Stimulated activated CD4-positive, alpha-beta T cell treated with anti-CD3 and anti-CD28 coated beads, Interleukin-2, amount 100 ng/mL, for 24 hours (primary cell): ENCODE results near the gene ACCSL.

Experiments
- DNase-seq, 2 donors: peaks; one replicate each; pipeline ENCODE4 v3.0.0-alpha.2; 2020

The ACCSL gene

DNA sequence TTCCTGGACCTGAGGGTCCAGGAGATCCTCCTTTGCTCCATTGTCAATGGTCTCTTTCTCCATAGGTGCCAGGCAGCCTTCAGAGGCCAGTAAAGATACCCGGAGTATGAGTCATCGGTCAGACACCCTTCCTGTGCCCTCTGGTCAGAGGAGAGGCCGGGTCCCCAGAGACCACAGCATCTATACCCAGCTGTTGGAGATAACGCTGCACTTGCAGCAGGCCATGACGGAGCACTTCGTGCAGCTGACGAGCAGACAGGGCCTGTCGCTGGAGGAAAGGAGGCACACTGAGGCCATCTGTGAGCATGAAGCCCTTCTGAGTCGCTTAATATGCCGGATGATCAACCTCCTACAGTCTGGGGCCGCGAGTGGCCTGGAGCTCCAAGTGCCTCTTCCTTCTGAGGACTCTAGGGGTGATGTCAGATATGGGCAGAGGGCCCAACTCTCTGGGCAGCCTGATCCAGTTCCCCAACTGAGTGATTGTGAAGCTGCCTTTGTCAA lies at the start of gene ACCSL:
ACCSL (plus strand) TSS at position 51 of the 501 bp plus-strand sequence; CDS start at position 107, 56 bp downstream.
- no peak for DNase-seq

GRCh38 chr11:43998308-43998707 lies 49.5 kb upstream of the ACCSL start:
- no peak for DNase-seq

DNA sequence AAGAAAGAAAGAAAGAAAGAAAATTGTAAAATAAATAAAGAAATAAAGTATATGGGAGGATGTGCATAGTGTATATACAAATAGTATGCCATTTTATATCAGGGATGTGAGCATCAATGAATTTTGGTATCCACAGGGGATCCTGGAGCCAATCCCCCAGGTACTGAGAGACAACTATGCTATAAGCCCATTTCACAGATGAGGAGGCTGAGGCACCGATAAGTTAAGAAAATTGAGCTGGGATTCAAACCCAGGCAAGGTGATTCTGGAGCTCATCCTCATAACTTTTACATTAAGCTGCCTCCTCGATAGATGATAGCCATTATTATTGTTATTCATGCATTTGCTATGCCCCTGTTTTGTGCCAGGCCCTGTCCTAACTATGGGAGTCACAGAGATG lies 47.0 kb upstream of the ACCSL start:
- no peak for DNase-seq

GRCh38 chr11:44002191-44003093 lies 45.3 kb upstream of the ACCSL start:
- DNase-seq = no peak

- no peak for DNase-seq
Measured at GRCh38 chr11:44003736-44004451, 43.9 kb upstream of the ACCSL start.

- no peak for DNase-seq
Measured at GRCh38 chr11:44004452-44005062, 43.2 kb upstream of the ACCSL start.

- no peak for DNase-seq
Measured at GRCh38 chr11:44005063-44005701, 42.6 kb upstream of the ACCSL start.

- no peak for DNase-seq
Measured at GRCh38 chr11:44005956-44006355, 41.8 kb upstream of the ACCSL start.

GRCh38 chr11:44006917-44007361 lies 40.8 kb upstream of the ACCSL start:
- no peak for DNase-seq

- DNase-seq = no peak
Measured at GRCh38 chr11:44007481-44008087, 40.2 kb upstream of the ACCSL start.

DNA sequence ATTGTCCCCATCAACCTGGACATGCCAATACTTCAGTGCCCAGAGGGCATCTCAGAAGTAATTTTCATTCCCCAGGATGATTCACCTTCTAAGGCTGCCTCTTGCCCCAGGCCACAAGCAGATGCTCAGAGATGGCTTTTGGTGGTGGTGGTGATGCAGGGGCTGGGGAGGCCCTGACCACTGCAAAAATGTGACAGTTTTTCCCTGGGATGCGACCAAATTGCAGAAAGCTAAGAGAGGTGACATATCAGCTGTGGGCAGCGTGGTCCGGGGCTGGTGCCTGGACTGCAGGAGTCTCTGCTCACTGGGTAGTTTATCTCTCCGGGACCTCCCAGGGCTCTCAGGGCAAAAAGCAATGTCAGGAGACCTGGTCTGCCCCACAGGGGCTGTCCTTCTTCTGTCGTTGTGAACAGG lies 39.7 kb upstream of the ACCSL start:
- DNase-seq = no peak

DNA sequence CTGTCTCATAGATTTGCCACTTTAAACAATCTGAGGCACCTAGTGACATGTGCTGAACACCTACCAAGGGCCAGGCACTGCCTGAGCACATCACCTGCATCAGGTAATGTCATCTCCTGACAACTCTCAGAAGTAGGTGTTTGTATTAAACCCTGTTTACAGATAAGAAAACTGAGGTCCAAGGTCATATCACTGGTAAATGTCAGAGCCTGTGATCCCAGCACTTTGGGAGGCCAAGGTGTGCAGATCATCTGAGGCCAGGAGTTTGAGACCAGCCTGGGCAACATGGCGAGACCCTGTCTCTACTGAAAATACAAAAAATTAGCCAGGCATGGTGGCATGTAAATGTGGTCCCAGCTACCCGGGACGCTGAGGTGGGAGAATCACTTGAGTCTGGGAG lies 39.1 kb upstream of the ACCSL start:
- no peak for DNase-seq

- no peak for DNase-seq
Measured at GRCh38 chr11:44010789-44011251, 37.0 kb upstream of the ACCSL start.

DNA sequence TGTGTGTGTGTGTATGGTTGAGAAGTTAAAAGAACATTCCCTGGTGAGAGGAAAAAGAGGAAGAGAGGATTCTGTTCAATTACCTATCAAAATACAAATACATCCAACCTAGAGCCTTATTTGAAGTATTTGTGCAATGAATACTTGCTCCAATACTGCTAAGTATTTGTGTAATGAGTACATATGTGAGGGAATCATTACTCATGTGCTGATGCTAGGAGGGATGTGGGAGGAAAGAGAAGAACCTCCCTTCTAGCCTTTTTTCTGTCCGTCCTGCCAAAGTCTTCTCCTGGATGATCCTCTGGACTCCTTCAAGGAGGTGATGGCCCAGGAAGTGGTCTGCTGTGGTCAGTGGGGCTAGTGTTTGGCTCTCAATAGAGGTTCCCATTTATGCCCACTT lies 36.0 kb upstream of the ACCSL start:
- DNase-seq = no peak

DNA sequence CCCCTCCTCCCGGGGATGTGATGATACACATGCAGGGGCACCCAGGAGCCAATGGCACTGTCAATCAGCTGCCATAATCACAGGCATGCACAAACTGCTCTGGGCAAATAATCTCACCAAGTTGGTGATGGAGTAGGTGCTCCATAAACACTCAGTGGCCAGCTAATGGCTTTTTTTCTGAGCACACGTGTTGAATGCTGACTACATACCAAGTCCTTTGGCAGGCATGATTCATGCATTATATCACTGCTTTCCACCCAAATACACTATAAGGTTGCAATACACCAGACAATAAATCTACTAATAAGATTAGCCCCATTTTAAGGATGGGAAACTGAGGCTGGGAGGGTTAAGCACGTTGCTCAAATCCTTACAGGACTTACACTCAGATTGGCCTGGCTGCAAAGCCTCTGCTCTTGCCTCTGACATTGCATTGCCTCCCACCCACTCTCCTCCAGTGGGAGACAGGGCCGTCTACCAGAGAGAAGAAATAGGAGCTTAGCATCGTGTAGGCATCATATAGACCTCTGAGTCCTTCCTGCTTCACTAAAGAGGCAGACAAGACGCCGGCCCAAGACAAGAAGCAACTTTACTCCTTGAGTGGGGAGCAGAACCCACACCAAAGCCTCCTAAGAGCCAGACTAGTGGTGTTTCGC lies 32.7 kb upstream of the ACCSL start:
- no peak for DNase-seq

DNA sequence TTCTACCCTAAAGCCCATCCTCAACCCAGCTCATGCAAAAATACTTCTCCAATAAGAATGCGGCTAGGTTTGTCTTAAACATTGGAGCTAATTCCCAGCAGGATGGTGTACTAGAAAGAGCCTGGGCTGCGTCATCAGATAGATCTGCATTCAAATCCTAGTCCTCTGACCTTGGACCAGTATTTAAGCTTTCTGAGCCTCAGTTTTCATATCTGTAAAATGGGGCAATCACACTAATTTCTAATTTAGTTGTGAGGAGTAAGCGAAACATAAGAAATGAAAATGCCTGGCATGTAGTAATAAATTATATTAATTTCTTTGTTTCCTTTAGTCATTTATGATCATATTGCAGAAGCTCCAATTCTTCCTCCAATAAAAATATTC lies 32.2 kb upstream of the ACCSL start:
- DNase-seq = no peak

- no peak for DNase-seq
Measured at GRCh38 chr11:44016131-44016530, 31.6 kb upstream of the ACCSL start.

- no peak for DNase-seq
Measured at GRCh38 chr11:44016546-44017442, 31.0 kb upstream of the ACCSL start.

DNA sequence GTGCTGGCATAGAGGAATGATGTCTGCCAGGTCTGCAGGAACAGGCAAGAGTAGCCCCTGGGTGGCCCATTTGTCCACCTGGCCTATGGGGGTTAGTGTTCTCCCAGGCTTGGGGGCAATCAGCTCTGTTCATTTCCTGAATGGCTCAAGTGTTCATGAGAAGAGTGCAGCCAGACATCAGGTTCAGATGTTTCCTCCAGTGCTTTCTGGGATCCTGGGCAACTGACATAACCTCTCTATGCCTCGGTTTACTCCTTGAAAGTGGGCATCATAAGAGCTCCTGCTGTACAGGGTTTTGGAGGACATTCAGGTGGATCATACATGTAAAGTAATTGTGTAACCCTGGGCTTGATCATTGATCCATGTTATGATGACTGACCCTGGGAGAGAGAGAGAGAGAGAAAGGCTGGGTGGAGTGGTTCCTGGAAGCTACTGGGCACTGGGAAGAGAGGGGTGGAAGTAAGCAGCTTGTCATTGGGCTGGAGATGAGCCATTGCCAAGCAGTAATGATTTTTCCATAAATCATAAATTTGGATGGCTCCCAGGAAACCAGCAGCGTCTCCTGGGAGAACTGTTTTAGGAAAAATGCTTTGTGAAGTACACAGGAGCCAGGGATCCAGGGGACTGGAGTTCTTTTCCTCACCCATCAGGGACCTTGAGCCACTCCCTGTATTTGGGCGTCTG lies 30.2 kb upstream of the ACCSL start:
- no peak for DNase-seq

GRCh38 chr11:44018127-44018521 lies 29.7 kb upstream of the ACCSL start:
- DNase-seq = no peak
